ENCODE measurements around the gene TMEM132C.

DNA sequence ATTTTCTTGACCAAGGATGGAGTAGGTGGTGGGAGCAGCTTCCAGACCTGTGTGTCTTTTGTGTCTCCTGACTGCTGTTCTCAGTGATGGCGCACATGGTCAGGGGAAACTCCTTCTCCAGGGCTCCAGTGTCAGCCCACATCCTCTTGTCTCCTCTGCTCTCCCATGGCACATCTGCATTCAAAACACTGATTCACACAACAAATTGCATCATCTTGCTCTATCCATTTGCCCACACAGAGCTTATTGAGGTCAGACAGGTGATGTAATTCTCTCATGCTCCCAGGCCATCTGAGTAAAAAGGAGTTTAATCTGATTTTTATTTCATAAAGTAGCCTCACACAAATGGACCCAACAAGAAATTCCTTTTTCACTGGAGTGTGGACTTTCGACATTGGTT lies 21.8 kb upstream of the TMEM132C start:
- TF ChIP-seq, protein P1, sequence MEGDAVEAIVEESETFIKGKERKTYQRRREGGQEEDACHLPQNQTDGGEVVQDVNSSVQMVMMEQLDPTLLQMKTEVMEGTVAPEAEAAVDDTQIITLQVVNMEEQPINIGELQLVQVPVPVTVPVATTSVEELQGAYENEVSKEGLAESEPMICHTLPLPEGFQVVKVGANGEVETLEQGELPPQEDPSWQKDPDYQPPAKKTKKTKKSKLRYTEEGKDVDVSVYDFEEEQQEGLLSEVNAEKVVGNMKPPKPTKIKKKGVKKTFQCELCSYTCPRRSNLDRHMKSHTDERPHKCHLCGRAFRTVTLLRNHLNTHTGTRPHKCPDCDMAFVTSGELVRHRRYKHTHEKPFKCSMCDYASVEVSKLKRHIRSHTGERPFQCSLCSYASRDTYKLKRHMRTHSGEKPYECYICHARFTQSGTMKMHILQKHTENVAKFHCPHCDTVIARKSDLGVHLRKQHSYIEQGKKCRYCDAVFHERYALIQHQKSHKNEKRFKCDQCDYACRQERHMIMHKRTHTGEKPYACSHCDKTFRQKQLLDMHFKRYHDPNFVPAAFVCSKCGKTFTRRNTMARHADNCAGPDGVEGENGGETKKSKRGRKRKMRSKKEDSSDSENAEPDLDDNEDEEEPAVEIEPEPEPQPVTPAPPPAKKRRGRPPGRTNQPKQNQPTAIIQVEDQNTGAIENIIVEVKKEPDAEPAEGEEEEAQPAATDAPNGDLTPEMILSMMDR (tag by site-specific recombination; IDR thresholded peaks at IDR 0.05), result no peak
- TF ChIP-seq ZNF274 (IDR thresholded peaks at IDR 0.05; ENCODE audit: low read length) (no peak), ZNF274 (tag by site-specific recombination; IDR thresholded peaks at IDR 0.05; ENCODE audit: borderline replicate concordance) (no peak), ZNF362 (tag by site-specific recombination; IDR thresholded peaks at IDR 0.05) (no peak), PATZ1 (tag by site-specific recombination; IDR thresholded peaks at IDR 0.05) (no peak), TCF7L2 (IDR thresholded peaks at IDR 0.05; ENCODE audit: borderline replicate concordance, low read depth, low read length) (no peak), YY1 (tag by site-specific recombination; IDR thresholded peaks at IDR 0.05) (no peak), ZNF549 (tag by site-specific recombination; IDR thresholded peaks at IDR 0.05) (no peak), TRIM28 (IDR thresholded peaks at IDR 0.05; ENCODE audit: borderline replicate concordance, low read length) (no peak), ZNF24 (tag by site-specific recombination; IDR thresholded peaks at IDR 0.05) (no peak), ZBTB48 (tag by site-specific recombination; IDR thresholded peaks at IDR 0.05) (no peak)
- TF ChIP-seq, protein P2, sequence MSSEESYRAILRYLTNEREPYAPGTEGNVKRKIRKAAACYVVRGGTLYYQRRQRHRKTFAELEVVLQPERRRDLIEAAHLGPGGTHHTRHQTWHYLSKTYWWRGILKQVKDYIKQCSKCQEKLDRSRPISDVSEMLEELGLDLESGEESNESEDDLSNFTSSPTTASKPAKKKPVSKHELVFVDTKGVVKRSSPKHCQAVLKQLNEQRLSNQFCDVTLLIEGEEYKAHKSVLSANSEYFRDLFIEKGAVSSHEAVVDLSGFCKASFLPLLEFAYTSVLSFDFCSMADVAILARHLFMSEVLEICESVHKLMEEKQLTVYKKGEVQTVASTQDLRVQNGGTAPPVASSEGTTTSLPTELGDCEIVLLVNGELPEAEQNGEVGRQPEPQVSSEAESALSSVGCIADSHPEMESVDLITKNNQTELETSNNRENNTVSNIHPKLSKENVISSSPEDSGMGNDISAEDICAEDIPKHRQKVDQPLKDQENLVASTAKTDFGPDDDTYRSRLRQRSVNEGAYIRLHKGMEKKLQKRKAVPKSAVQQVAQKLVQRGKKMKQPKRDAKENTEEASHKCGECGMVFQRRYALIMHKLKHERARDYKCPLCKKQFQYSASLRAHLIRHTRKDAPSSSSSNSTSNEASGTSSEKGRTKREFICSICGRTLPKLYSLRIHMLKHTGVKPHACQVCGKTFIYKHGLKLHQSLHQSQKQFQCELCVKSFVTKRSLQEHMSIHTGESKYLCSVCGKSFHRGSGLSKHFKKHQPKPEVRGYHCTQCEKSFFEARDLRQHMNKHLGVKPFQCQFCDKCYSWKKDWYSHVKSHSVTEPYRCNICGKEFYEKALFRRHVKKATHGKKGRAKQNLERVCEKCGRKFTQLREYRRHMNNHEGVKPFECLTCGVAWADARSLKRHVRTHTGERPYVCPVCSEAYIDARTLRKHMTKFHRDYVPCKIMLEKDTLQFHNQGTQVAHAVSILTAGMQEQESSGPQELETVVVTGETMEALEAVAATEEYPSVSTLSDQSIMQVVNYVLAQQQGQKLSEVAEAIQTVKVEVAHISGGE (tag by site-specific recombination; conservative IDR thresholded peaks at IDR 0.05; ENCODE audit: low read depth), result no peak

Measured in HEK293 (cell line).